ENCODE results near the gene PSMG1. TPM values are rescaled to one million over a fixed set of nuclear protein-coding genes. Genes with fewer than 3 reads are reported as not detected.

PSMG1 gene
- total and polyA plus RNA-seq, 9 of the 15 experiments (the other 6 are each of a cell fraction or from before 2014, with no cell fraction given): 54.5 to 427 (median 328) TPM

- FAIRE-seq: peak; percentile 29
- peak overlapping the region; percentile 93 for H3K27ac ChIP-seq (ENCODE audit: extremely low read depth, low read depth, low read length)
- H3K36me3 ChIP-seq (ENCODE audit: control insufficient read depth, insufficient read depth, low read length): peaks cover 28% of the 10 kb centered on the region
- H3K9ac ChIP-seq (ENCODE audit: insufficient read depth in 1 of 2, low read depth in 2 of 2, low read length in 2 of 2): peak overlapping the region; percentile 95 to 100
- H4K20me1 ChIP-seq (replicated peaks; ENCODE audit: control insufficient read depth, insufficient read depth, low read length): no peaks in the 10 kb centered on the region; the same call in 1 of the 2 replicates
- intact Hi-C loops (cut with micrococcal nuclease) (loop anchor here (5.0 to 10.0 kb wide), 3 partner anchors 130 to 258 kb away; partner anchors contain the start of gene BRWD1), in situ Hi-C loops (cut with MboI) (no loop called here)
- H3K79me2 ChIP-seq (ENCODE audit: control insufficient read depth, insufficient read depth, low read length): peaks cover 52% of the 10 kb centered on the region
- peak overlapping the region; percentile 82 for H3K4me3 ChIP-seq
- BruUV-seq (replicated peaks): TSS peak; percentile 78
- H3K4me1 ChIP-seq (replicated peaks in 1 of 2; ENCODE audit: control insufficient read depth in 2 of 2, insufficient read depth in 2 of 2, low read length in 2 of 2): peaks cover 8 to 11% of the 10 kb centered on the region in 2 experiments; a peak in 4 of 5 replicates
- H2AFZ ChIP-seq (ENCODE audit: low read depth, low read length): peak overlapping the region; percentile 85
- CTCF ChIA-PET (ENCODE audit: low intra/inter-chr PET ratio): no interaction called here
- DNase-seq (ENCODE audit: extremely low read depth in 1 of 4, low spot score in 3 of 4): peak in 1 of 4 experiments; percentile 42
- no peaks in the 10 kb centered on the region for H3K27me3 ChIP-seq (ENCODE audit: control insufficient read depth in 2 of 2, insufficient read depth in 2 of 2, low read length in 2 of 2)
- no peak for ATAC-seq
- H3K4me2 ChIP-seq (ENCODE audit: insufficient read depth, low read length): peak overlapping the region; percentile 92
- WGBS (ENCODE audit: insufficient coverage, low coverage, missing lambda C conversion rate): under 1% methylated on average over 22 of the region's 22 CpGs
- H3K9me3 ChIP-seq (replicated peaks; ENCODE audit: control insufficient read depth, insufficient read depth, low read depth, low read length): no peaks in the 10 kb centered on the region
- POLR2A ChIA-PET: interaction anchor here (0.6 to 2.6 kb wide), 24 partner anchors 8 to 278 kb away, joined by 3 to 19 read pairs (median 4); partner anchors contain the start of gene HMGN1
- H3K9me1 ChIP-seq (ENCODE audit: control insufficient read depth, insufficient read depth, low read length): no peaks in the 10 kb centered on the region
- TF ChIP-seq FUS (optimal IDR thresholded peaks at IDR 0.05; ENCODE audit: low read depth, low read length) (peak; percentile 27), HBP1 (CRISPR knock-in tag; IDR thresholded peaks at IDR 0.05) (no peak), LCOR (CRISPR knock-in tag; IDR thresholded peaks at IDR 0.05) (0 out of 2 replicates have a peak, but pooled peaks have one; percentile 59), DPF2 (IDR thresholded peaks at IDR 0.05) (peak; percentile 30; the same call in 1 of the 2 replicates), RNF219 (CRISPR knock-in tag; IDR thresholded peaks at IDR 0.05) (no peak), GTF2E2 (tag; IDR thresholded peaks at IDR 0.05) (peak; percentile 29; the same call in 1 of the 2 replicates), CSDE1 (IDR thresholded peaks at IDR 0.05) (0 out of 4 replicates have a peak, but pooled peaks of 1 of the 2 experiments have one; percentile 15), NCOA4 (IDR thresholded peaks at IDR 0.05; ENCODE audit: partially characterized antibody) (no peak), CEBPG (CRISPR knock-in tag; IDR thresholded peaks at IDR 0.05) (no peak), CEBPG (tag; conservative IDR thresholded peaks at IDR 0.05 in 1 of 2, IDR thresholded peaks at IDR 0.05 in 1 of 2) (0 out of 4 replicates have a peak, but pooled peaks of 1 of the 2 experiments have one; percentile 38), MBD2 (IDR thresholded peaks at IDR 0.05; ENCODE audit: borderline replicate concordance, low read depth) (no peak), ARID1B (IDR thresholded peaks at IDR 0.05) (0 out of 2 replicates have a peak, but pooled peaks have one; percentile 14), NFE2L1 (tag; IDR thresholded peaks at IDR 0.05; ENCODE audit: borderline replicate concordance, low read depth) (no peak), ZNF277 (CRISPR knock-in tag; IDR thresholded peaks at IDR 0.05; ENCODE audit: borderline replicate concordance) (no peak), ZNF830 (CRISPR knock-in tag; IDR thresholded peaks at IDR 0.05) (no peak), MYNN (IDR thresholded peaks at IDR 0.05) (peak; percentile 68), MYNN (CRISPR knock-in tag; IDR thresholded peaks at IDR 0.05) (no peak)
These were observed 1.1 kb upstream of the PSMG1 start for GRCh38 chr21:39184050-39184980.
